NT2/D1 (cell line): ENCODE results near the gene SLC25A39.
"Not testable (repeated sequence)": the region's sequence is repeated elsewhere in the genome, so short reads cannot be mapped to it uniquely, and the experiment has no call there.

ENCODE experiments used
- DNase-seq: peaks from one replicate; pipeline ENCODE4 v3.0.0-alpha.2; 2011; ENCODE audit warnings: low read depth, low spot score
- H3K27me3 ChIP-seq: 2 replicates; pipeline ENCODE4 v1.6.0; 2011; ENCODE audit warnings: mild to moderate bottlenecking; ENCODE audit not compliant: insufficient read length, insufficient read depth
- H3K36me3 ChIP-seq: 2 replicates; pipeline ENCODE4 v1.6.1; 2011; ENCODE audit warnings: mild to moderate bottlenecking, low read length, mixed read lengths; ENCODE audit not compliant: insufficient read depth, insufficient read length
- H3K4me1 ChIP-seq: 2 replicates; pipeline ENCODE4 v1.5.1; 2011; ENCODE audit not compliant: insufficient read depth, insufficient read length
- H3K4me3 ChIP-seq: 2 replicates; pipeline ENCODE4 v1.5.1; 2011; ENCODE audit warnings: low read depth; ENCODE audit not compliant: insufficient read length
- H3K9ac ChIP-seq: 2 replicates; pipeline ENCODE4 v1.6.0; 2011; ENCODE audit warnings: low read depth; ENCODE audit not compliant: insufficient read length
- H3K9me3 ChIP-seq: 2 replicates; pipeline ENCODE4 v1.5.1; 2011; ENCODE audit warnings: mild to moderate bottlenecking, low read length; ENCODE audit not compliant: insufficient read depth
- SUZ12 ChIP-seq: IDR thresholded peaks from 2 replicates; pipeline ENCODE4 v1.6.1; 2011; ENCODE audit not compliant: insufficient read length, insufficient read depth; ENCODE audit errors: extremely low read depth
- YY1 ChIP-seq: IDR thresholded peaks from 2 replicates; pipeline ENCODE4 v1.6.1; 2011; ENCODE audit not compliant: insufficient read length, insufficient read depth
- ZNF274 ChIP-seq: IDR thresholded peaks from 2 replicates; pipeline ENCODE4 v1.6.1; 2011; ENCODE audit warnings: mild to moderate bottlenecking, low read depth, low read length

The SLC25A39 gene, protein sequence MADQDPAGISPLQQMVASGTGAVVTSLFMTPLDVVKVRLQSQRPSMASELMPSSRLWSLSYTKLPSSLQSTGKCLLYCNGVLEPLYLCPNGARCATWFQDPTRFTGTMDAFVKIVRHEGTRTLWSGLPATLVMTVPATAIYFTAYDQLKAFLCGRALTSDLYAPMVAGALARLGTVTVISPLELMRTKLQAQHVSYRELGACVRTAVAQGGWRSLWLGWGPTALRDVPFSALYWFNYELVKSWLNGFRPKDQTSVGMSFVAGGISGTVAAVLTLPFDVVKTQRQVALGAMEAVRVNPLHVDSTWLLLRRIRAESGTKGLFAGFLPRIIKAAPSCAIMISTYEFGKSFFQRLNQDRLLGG

DNA sequence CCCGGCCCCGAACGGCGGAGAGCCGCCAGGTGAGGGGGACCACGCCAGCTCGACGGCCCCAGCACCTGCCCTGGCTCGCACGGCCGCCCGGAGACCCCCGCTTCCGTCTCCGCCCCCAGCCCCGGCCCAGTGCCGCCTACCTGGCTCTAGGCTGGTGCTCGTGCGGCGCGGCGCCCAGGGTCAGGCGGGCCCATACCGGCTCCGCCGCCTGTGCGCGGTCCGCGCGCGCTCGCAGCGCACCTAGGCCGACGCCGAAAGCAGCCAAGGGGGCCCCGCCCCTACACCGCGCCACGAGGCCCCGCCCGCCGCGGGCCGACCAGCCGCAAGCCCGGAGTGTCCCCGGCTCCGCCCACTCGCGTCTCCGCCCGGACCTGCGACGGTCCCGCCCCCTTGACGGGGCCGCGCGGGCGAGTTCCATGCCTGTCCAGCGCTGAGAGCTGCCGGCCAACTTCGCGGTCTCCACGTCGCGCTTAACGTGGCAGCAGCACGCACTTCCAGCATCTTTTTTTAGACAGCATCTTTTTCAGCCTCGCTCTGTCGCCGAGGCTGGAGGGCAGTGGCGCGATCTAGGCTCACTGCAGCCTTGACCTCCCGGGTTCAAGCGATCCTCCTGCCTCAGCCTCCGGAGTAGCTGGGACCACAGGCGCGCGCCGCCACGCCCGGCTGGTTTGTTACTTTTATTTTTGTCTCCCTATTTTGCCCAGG is at the start of gene SLC25A39:
TSS of gene SLC25A39 (minus strand) at position 253 of the 705 bp plus-strand sequence. CDS start 1,261 bp downstream, outside the sequence.
- peak; percentile 77 for DNase-seq
- H3K4me1 ChIP-seq, result peaks cover 19% of the 10 kb centered on the region
- no peaks in the 10 kb centered on the region for H3K27me3 ChIP-seq
- H3K4me3 ChIP-seq, result peak within 1 kb of the TSS; percentile 93
- no peak for TF ChIP-seq SUZ12
- no peak for TF ChIP-seq YY1
- TF ChIP-seq ZNF274, result no peak
- H3K36me3 ChIP-seq, result peaks cover 35% of the 10 kb centered on the region
- no peaks in the 10 kb centered on the region for H3K9me3 ChIP-seq
- H3K9ac ChIP-seq, result peak within 1 kb of the TSS; percentile 94

DNA sequence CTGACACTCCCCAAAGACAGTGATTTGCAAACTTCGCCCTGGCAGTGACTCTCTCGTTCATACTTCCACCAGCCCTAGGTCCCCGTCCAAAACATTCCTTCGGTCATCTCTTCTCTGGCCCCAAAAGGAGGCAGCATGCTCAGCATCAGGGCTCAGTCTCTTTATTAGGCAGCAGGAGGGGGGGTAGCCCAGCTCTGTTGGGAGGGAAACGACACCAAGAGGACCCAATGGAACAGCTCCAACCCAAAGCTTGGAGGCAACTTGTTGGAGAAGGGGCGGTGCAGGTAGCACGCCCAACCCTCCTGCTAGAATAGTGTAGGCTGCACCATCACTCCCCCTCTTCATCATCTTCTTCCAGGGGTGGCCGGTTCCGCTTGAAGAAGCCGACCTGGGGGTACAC is 47.4 kb upstream of the SLC25A39 start:
- Histone ChIP-seq H3K27me3 (peaks cover 2% of the 10 kb centered on the region), H3K4me3 (no peak overlapping the region), H3K36me3 (no peaks in the 10 kb centered on the region), H3K9ac (no peak overlapping the region), H3K9me3 (no peaks in the 10 kb centered on the region), H3K4me1 (peaks cover 20% of the 10 kb centered on the region)
- TF ChIP-seq ZNF274 (no peak), SUZ12 (no peak), YY1 (no peak)
- DNase-seq, result no peak

DNA sequence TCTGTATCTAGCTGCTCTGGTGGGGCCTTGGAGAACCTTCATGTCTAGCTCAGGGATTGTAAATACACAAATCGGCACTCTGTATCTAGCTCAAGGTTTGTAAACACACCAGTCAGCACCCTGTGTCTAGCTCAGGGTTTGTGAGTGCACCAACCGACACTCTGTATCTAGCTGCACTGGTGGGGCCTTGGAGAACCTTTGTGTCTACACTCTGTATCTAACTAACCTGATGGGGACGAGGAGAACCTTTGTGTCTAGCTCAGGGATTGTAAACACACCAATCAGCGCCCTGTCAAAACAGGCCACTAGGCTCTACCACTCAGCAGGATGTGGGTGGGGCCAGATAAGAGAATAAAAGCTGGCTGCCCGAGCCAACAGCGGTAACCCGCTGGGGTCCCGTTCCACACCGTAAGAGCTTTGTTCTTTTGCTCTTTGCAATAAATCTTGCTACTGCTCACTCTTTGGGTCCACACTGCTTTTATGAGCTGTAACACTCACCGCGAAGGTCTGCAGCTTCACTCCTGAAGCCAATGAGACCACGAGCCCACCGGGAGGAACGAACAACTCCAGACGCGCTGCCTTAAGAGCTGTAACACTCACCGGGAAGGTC is 44.9 kb upstream of the SLC25A39 start:
- not testable (repeated sequence) for H3K36me3 ChIP-seq, H3K4me3 ChIP-seq, H3K9me3 ChIP-seq, H3K9ac ChIP-seq, DNase-seq, H3K4me1 ChIP-seq
- peaks cover 17% of the 10 kb centered on the region for H3K27me3 ChIP-seq

DNA sequence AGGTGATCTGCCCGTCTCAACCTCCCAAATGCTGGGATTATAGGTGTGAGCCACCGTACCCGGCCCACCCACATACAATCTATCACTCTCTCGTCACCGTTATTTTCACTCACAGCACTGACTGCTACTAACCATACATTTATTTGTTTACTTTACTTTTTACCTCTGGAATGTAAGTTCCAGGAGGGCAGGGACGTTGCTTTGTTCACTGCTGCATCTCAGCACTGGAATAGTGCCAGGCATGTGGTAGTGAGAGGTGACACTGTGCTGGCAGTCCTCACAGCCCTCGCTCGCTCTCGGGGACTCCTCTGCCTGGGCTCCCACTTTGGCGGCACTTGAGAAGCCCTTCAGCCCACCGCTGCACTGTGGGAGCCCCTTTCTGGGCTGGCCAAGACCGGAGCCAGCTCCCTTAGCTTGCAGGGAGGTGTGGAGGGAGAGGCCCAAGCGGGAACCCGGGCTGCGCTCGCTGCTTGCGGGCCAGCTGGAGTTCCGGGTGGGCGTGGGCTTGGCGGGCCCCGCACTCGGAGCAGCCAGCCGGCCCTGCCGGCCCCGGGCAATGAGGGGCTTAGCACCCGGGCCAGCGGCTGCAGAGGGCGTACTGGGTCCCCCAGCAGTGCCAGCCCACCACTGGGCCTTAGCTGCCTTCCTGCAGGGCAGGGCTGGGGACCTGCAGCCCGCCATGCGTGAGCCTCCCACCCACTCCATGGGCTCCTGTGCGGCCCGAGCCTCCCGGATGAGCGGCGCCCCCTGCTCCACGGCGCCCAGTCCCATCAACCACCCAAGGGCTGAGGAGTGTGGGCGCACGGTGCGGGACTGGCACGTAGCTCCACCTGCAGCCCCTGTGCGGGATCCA is 44.0 kb upstream of the SLC25A39 start:
- H3K36me3 ChIP-seq, H3K4me3 ChIP-seq, DNase-seq, H3K9me3 ChIP-seq, H3K4me1 ChIP-seq, H3K9ac ChIP-seq: not testable (repeated sequence)
- peaks cover 22% of the 10 kb centered on the region for H3K27me3 ChIP-seq

DNA sequence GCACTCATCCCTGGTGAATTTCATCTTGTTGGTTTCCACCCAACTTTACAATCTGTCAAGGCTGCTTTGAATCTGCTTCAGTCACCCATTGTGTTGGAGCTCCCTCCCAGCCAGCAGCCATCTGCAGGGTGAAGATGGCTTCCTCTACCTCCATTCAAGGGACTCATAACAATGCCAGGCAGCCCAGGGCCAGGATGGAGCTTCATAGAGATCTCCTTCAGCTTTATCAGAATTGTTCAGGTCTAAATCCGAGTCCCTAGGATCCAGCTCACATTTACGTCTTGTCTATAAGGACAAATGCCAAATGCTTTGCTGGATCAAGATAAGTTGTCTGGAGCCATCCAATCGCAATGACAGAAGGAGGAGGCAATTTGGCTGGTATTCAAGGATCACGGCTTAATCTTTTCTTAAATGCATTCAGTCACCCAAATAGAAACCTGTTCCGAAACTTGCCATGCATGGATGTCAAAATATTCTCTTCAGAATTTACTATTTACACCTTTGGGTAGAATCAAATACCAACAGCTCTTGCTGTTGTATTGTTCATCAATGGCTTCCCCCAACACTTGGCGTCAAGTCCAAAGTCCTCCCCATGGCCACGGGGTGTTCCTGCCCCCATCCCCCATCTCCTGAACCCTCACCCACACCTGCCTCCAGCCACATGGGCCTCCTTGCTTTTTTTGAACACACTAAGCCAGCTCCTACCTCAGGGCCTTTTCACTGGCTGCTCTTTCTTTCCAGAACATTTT is 42.8 kb upstream of the SLC25A39 start:
- peaks cover 5% of the 10 kb centered on the region for H3K4me1 ChIP-seq
- peaks cover 22% of the 10 kb centered on the region for H3K27me3 ChIP-seq
- H3K4me3 ChIP-seq, result no peak overlapping the region
- no peak overlapping the region for H3K9ac ChIP-seq
- TF ChIP-seq ZNF274, result no peak
- no peak for TF ChIP-seq SUZ12
- TF ChIP-seq YY1, result no peak
- DNase-seq, result no peak
- H3K9me3 ChIP-seq, result no peaks in the 10 kb centered on the region
- no peaks in the 10 kb centered on the region for H3K36me3 ChIP-seq

DNA sequence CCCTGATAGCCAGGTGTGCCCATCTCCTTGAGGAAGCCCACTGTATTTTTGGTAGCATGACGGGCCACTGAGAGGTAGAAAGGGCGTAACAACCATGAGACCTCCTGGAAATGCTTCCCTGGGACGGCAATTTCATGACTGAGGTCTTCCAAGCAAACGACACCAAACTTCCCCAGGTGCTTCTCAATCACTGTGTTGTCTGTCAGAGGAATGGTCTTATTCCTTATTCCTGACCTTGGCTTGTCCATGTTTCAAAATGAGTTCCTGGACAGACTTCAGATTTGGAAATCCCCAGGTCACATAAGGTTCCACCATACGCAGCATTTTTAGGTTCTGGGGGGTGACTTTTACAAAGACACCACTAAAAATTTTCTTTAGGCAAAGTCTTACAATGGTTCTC is 40.4 kb upstream of the SLC25A39 start:
- not testable (repeated sequence) for DNase-seq, H3K9me3 ChIP-seq, H3K36me3 ChIP-seq, H3K4me3 ChIP-seq, H3K9ac ChIP-seq
- H3K4me1 ChIP-seq, result peaks cover 18% of the 10 kb centered on the region
- H3K27me3 ChIP-seq, result peaks cover 22% of the 10 kb centered on the region
